Hindlimb muscle (tissue), 1 donor: ENCODE results near the gene KRTAP5-3. TPM values are rescaled to one million over a fixed set of nuclear protein-coding genes. Genes with fewer than 3 reads are reported as not detected.
A peak's percentile ranks its signal among the peaks of the same experiment; 100 is the strongest.
"Not testable (repeated sequence)": the region's sequence is repeated elsewhere in the genome, so short reads cannot be mapped to it uniquely, and the experiment has no call there.

ENCODE experiments used
- DNase-seq: peaks from one replicate; pipeline ENCODE4 v3.0.0-alpha.2; 2013
- polyA plus RNA-seq: library from polyadenylated mRNA; unstranded; fragments of 120-200 nt; gene quantifications from one replicate; pipeline ENCODE4 v1.2.1, GENCODE V29; 2013; ENCODE audit not compliant: insufficient read length

Gene KRTAP5-3
- polyA plus RNA-seq, result not detected

- no peak for DNase-seq
These were observed at the start of gene KRTAP5-3 for GRCh38 chr11:1608363-1608762. KRTAP5-3 (minus strand) TSS chr11:1608463; CDS start chr11:1608385, 78 bp downstream.

GRCh38 chr11:1656670-1657069 is 48.4 kb upstream of the KRTAP5-3 start:
- no peak for DNase-seq

- DNase-seq, result no peak
These were observed 47.8 kb upstream of the KRTAP5-3 start for GRCh38 chr11:1656061-1656441.

GRCh38 chr11:1655168-1656060 is 47.2 kb upstream of the KRTAP5-3 start:
- DNase-seq, result no peak

- DNase-seq, result no peak
These were observed 46.3 kb upstream of the KRTAP5-3 start for GRCh38 chr11:1654388-1655167.

- DNase-seq, result no peak
These were observed 45.5 kb upstream of the KRTAP5-3 start for GRCh38 chr11:1653541-1654387.

- DNase-seq, result peak; percentile 79
These were observed 44.7 kb upstream of the KRTAP5-3 start for GRCh38 chr11:1652771-1653540.

- DNase-seq, result no peak
These were observed 44.1 kb upstream of the KRTAP5-3 start for GRCh38 chr11:1652442-1652770.

- no peak for DNase-seq
These were observed 43.8 kb upstream of the KRTAP5-3 start for GRCh38 chr11:1652026-1652425.

- DNase-seq, result no peak
These were observed 43.2 kb upstream of the KRTAP5-3 start for GRCh38 chr11:1651411-1651980.

GRCh38 chr11:1650918-1651262 is 42.6 kb upstream of the KRTAP5-3 start:
- DNase-seq, result no peak

- no peak for DNase-seq
These were observed 42.0 kb upstream of the KRTAP5-3 start for GRCh38 chr11:1650034-1650917.

GRCh38 chr11:1648653-1649420 is 40.6 kb upstream of the KRTAP5-3 start:
- no peak for DNase-seq

- DNase-seq, result no peak
These were observed 39.8 kb upstream of the KRTAP5-3 start for GRCh38 chr11:1647901-1648652.

GRCh38 chr11:1646540-1646939 is 38.3 kb upstream of the KRTAP5-3 start:
- not testable (repeated sequence) for DNase-seq

GRCh38 chr11:1645357-1645821 is 37.1 kb upstream of the KRTAP5-3 start:
- no peak for DNase-seq

GRCh38 chr11:1644601-1645356 is 36.5 kb upstream of the KRTAP5-3 start:
- no peak for DNase-seq

- no peak for DNase-seq
These were observed 35.0 kb upstream of the KRTAP5-3 start for GRCh38 chr11:1643146-1643690.
